Suprapubic skin (tissue), 4 donors: Measurements from ENCODE around the gene GAL3ST1. TPM values are rescaled to one million over a fixed set of nuclear protein-coding genes. Genes with fewer than 3 reads are reported as not detected.
A peak's percentile ranks its signal among the peaks of the same experiment; 100 is the strongest.

ENCODE experiments used
- DNase-seq, 2 donors: peaks; one replicate each; pipeline ENCODE4 v3.0.0-alpha.2; 2019; ENCODE audit warnings: low spot score in 2 of 2
- H3K27ac ChIP-seq: fragments of 200-600 bp; sonication (generic); one replicate; pipeline ENCODE4 v1.5.1; 2019
- H3K27me3 ChIP-seq: fragments of 200-600 bp; sonication (generic); one replicate; pipeline ENCODE4 v1.5.1; 2019
- H3K36me3 ChIP-seq: fragments of 200-600 bp; sonication (generic); one replicate; pipeline ENCODE4 v1.5.1; 2019
- H3K4me1 ChIP-seq: fragments of 200-600 bp; sonication (generic); one replicate; pipeline ENCODE4 v1.5.1; 2019
- H3K4me3 ChIP-seq: fragments of 200-600 bp; sonication (generic); one replicate; pipeline ENCODE4 v1.5.1; 2019; ENCODE audit warnings: mild to moderate bottlenecking
- H3K9me3 ChIP-seq: fragments of 200-600 bp; sonication (generic); one replicate; pipeline ENCODE4 v1.5.1; 2019
- CTCF ChIP-seq, 2 donors: fragments of 200-600 bp in 1 of 2; fragments of 450-650 bp in 1 of 2; sonication (generic) in 1 of 2; IDR thresholded peaks; one replicate each; pipeline ENCODE4 v1.5.1; 2016 to 2019; ENCODE audit warnings: antibody characterized with exemption in 2 of 2, mild to moderate bottlenecking in 1 of 2, moderate library complexity in 1 of 2
- EP300 ChIP-seq: sonication (generic); formaldehyde crosslinking; IDR thresholded peaks from one replicate; pipeline ENCODE4 v1.6.1; 2017; ENCODE audit warnings: antibody characterized with exemption
- POLR2A ChIP-seq, 2 donors: fragments of 450-650 bp; IDR thresholded peaks; one replicate each; pipeline ENCODE4 v1.6.1; 2017; ENCODE audit warnings: antibody characterized with exemption in 2 of 2, mild to moderate bottlenecking in 2 of 2, moderate library complexity in 2 of 2
- POLR2AphosphoS5 ChIP-seq, 3 donors: sonication (generic); formaldehyde crosslinking; IDR thresholded peaks; one replicate each; pipeline ENCODE4 v1.6.1; 2017; ENCODE audit warnings: antibody characterized with exemption in 3 of 3
- WGBS: methylation state at CpG from one replicate; pipeline ENCODE4 v1.1.5; 2018; 5-methylcytosine and 5-hydroxymethylcytosine counted together
- total RNA-seq, 4 donors: library from RNA; depleted of rRNA; stranded (reverse); fragments of >200 nt; gene quantifications; one replicate each; pipeline ENCODE4 v1.1.0, GENCODE V29; 2016

GAL3ST1 gene
- total RNA-seq, 4 donors from 2014 or later: 1.2 to 3.7 (median 2.4) TPM

DNA sequence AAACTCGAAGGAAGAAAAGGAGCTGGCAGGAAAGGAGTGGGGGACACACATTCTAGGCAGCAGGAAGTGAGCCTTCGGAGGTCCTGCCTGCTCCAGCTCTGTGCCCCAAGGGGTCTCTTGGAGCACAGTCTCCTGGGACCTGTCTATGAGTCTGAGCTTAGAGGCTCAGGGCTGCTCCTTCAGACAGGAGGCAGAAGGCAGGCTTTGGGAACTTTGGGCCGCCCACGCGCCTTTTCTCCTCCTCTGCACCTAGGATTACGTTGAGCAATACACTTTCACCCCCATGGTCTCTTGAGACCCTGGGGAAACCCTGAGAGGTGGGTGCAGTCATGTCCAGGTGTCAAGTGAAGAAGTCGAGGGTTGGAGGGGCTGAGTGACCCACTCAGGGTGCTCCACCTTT is 33.5 kb upstream of the GAL3ST1 start:
- Histone ChIP-seq H3K27me3 (no peaks in the 10 kb centered on the region), H3K36me3 (peaks cover 9% of the 10 kb centered on the region), H3K4me3 (peak overlapping the region; percentile 73), H3K27ac (peak overlapping the region; percentile 75), H3K4me1 (peaks cover 48% of the 10 kb centered on the region), H3K9me3 (no peaks in the 10 kb centered on the region)
- no peak for DNase-seq
- TF ChIP-seq EP300: no peak
- TF ChIP-seq CTCF (IDR thresholded peaks at IDR 0.05): no peak
- TF ChIP-seq POLR2A (IDR thresholded peaks at IDR 0.05): no peak
- TF ChIP-seq POLR2AphosphoS5 (IDR thresholded peaks at IDR 0.05): no peak
- 88% methylated on average over 7 of the region's 7 CpGs for WGBS

DNA sequence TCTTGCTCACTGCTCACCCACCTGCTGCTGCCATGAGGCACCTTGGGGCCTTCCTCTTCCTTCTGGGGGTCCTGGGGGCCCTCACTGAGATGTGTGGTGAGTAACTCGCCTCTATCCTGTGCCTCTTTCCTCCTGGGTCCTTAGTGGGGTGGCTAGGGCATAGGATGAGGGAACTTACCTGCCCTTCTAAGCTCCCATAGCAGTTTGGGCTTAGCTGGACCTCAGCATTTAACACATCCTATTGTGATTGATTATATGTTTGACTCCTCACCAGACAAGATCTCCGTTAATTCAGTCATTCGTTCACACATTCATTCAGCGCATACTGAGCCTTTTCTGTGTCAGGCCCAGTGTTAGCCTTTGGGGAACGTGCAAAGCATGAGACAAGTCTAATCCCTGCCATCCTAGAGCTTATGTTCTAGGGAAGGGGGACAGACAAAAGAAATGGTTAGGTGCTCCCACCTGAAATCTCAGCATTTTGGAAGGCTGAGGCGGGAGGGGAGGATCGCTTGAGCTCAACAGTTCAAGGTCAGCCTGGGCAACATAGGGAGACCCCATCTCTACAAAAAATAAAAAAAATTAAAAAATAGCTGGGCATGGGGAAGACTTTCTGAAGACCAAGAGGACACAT is 33.0 kb upstream of the GAL3ST1 start:
- Histone ChIP-seq H3K4me1 (peaks cover 48% of the 10 kb centered on the region), H3K4me3 (peak overlapping the region; percentile 73), H3K27ac (peak overlapping the region; percentile 75), H3K27me3 (no peaks in the 10 kb centered on the region), H3K9me3 (no peaks in the 10 kb centered on the region), H3K36me3 (peaks cover 7% of the 10 kb centered on the region)
- WGBS: 77% methylated on average over 6 of the region's 7 CpGs
- TF ChIP-seq POLR2A (IDR thresholded peaks at IDR 0.05): peak in 1 of 2 donors; percentile 4
- TF ChIP-seq POLR2AphosphoS5 (IDR thresholded peaks at IDR 0.05): no peak
- DNase-seq: no peak

- peak within 1 kb of the TSS; percentile 75 for H3K27ac ChIP-seq
- peaks cover 7% of the 10 kb centered on the region for H3K36me3 ChIP-seq
- no peaks in the 10 kb centered on the region for H3K27me3 ChIP-seq
- 2% methylated on average over 15 of the region's 24 CpGs for WGBS
- DNase-seq: peak; percentile 81 to 86
- H3K9me3 ChIP-seq: no peaks in the 10 kb centered on the region
- peak within 1 kb of the TSS; percentile 73 for H3K4me3 ChIP-seq
- H3K4me1 ChIP-seq: peaks cover 48% of the 10 kb centered on the region
- TF ChIP-seq CTCF (IDR thresholded peaks at IDR 0.05): no peak
- TF ChIP-seq POLR2A (IDR thresholded peaks at IDR 0.05): peak in 1 of 2 donors; percentile 15
These were observed 32.2 kb upstream of the GAL3ST1 start, which contains the start of gene TCN2 for GRCh38 chr22:30606455-30607299. TSS of gene TCN2 (plus strand) at chr22:30607174. CDS start at chr22:30607332, 158 bp downstream.

DNA sequence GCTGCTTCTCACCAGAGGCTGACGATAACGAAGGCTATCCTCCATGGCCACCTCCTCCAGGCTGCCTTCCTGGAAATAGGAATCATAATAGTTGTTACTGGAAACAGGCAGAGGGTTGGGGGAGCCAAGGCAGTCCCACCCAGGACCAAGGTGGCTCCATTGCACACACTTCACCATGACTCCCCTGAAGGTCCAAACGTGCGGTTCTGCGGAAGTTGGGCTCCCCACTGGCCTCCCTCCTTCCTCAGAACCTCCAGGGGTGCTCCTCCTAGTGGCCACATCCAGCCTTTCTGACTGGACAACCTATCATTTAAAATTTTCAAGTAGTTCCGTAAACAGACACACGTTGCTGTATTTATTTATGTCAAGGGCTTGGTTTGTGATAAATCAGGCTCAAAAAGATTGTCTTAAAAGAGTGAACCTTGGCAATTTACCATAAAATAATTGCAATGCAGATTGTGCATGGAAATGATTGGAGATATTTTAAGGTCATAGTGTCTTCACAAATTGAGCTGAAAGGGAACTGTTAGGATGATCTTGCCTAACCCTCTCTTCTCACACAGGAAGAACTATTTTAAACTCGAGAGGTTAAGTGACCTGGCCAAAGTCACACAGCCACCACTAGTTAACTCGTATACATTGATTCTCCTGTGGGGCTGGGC is 31.1 kb upstream of the GAL3ST1 start:
- TF ChIP-seq POLR2A (IDR thresholded peaks at IDR 0.05) (no peak), POLR2AphosphoS5 (IDR thresholded peaks at IDR 0.05) (no peak), EP300 (no peak), CTCF (IDR thresholded peaks at IDR 0.05) (peak; percentile 32 to 68)
- Histone ChIP-seq H3K36me3 (no peaks in the 10 kb centered on the region), H3K4me1 (peaks cover 48% of the 10 kb centered on the region), H3K4me3 (peak overlapping the region; percentile 73), H3K9me3 (no peaks in the 10 kb centered on the region), H3K27me3 (no peaks in the 10 kb centered on the region), H3K27ac (no peak overlapping the region)
- 17% methylated on average over 8 of the region's 9 CpGs for WGBS
- DNase-seq: no peak

DNA sequence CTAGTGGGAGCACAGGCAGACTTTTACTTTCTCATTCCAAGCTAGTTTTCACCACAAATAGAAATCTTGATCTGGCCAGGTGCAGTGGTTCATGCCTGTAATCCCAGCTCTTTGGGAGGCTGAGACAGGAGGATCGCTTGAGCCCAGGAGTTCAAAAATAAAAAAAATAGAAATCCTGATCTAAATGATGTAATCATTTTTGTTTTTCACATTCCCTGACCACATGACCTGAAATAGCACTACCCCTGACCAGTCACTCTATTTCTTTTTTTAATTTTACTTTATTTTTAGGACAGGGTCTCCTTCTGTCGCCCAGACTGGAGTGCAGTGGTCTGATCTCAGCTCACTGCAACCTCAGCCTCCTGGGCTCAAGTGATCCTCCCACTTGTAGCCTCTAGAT is 30.3 kb upstream of the GAL3ST1 start:
- TF ChIP-seq POLR2AphosphoS5 (IDR thresholded peaks at IDR 0.05) (no peak), CTCF (IDR thresholded peaks at IDR 0.05) (no peak), POLR2A (IDR thresholded peaks at IDR 0.05) (no peak), EP300 (no peak)
- Histone ChIP-seq H3K4me3 (no peak overlapping the region), H3K27me3 (no peaks in the 10 kb centered on the region), H3K9me3 (no peaks in the 10 kb centered on the region), H3K27ac (no peak overlapping the region), H3K4me1 (peaks cover 44% of the 10 kb centered on the region), H3K36me3 (no peaks in the 10 kb centered on the region)
- WGBS: 79% methylated on average over 2 of the region's 2 CpGs
- no peak for DNase-seq
